ENCODE data around the gene MCM3AP. TPM values are rescaled to one million over a fixed set of nuclear protein-coding genes. Genes with fewer than 3 reads are reported as not detected.

MCM3AP gene
- total RNA-seq, 1 experiment from 2014 or later = 128 TPM

GRCh38 chr21:46211376-46211775 is 74.0 kb downstream of the MCM3AP start:
- intact Hi-C loops (cut with micrococcal nuclease) = no loop called here
- POLR2A ChIA-PET = no interaction called here
- H3K4me1 Mint-ChIP-seq (ENCODE audit: insufficient read depth, unreplicated experiment) = no peaks in the 10 kb centered on the region
- no peaks in the 10 kb centered on the region for H3K9me3 Mint-ChIP-seq (ENCODE audit: unreplicated experiment)
- BruUV-seq (replicated peaks) = no TSS peak
- H3K36me3 Mint-ChIP-seq (ENCODE audit: insufficient read depth, unreplicated experiment) = peaks cover 54% of the 10 kb centered on the region
- H3K27ac Mint-ChIP-seq (ENCODE audit: low read depth, unreplicated experiment) = no peak overlapping the region
- TF ChIP-seq CTCF (IDR thresholded peaks at IDR 0.05; ENCODE audit: unreplicated experiment) = no peak
- no peak for DNase-seq (ENCODE audit: unreplicated experiment)
- CTCF ChIA-PET = interaction anchor here (0.7 to 1.0 kb wide), 4 partner anchors 8 to 68 kb away, joined by 3 to 4 read pairs (median 4); no protein-coding TSS in a partner anchor
- H3K4me3 Mint-ChIP-seq (ENCODE audit: unreplicated experiment) = no peak overlapping the region
- H3K27me3 Mint-ChIP-seq (ENCODE audit: insufficient read depth, unreplicated experiment) = no peaks in the 10 kb centered on the region

GRCh38 chr21:46210378-46211136 is 74.9 kb downstream of the MCM3AP start:
- H3K4me1 Mint-ChIP-seq (ENCODE audit: insufficient read depth, unreplicated experiment) = no peaks in the 10 kb centered on the region
- H3K27ac Mint-ChIP-seq (ENCODE audit: low read depth, unreplicated experiment) = no peak overlapping the region
- no TSS peak for BruUV-seq (replicated peaks)
- no peaks in the 10 kb centered on the region for H3K27me3 Mint-ChIP-seq (ENCODE audit: insufficient read depth, unreplicated experiment)
- intact Hi-C loops (cut with micrococcal nuclease) = no loop called here
- H3K4me3 Mint-ChIP-seq (ENCODE audit: unreplicated experiment) = no peak overlapping the region
- H3K9me3 Mint-ChIP-seq (ENCODE audit: unreplicated experiment) = no peaks in the 10 kb centered on the region
- peaks cover 51% of the 10 kb centered on the region for H3K36me3 Mint-ChIP-seq (ENCODE audit: insufficient read depth, unreplicated experiment)
- ChIA-PET CTCF (interaction anchor here (0.8 to 1.0 kb wide), 3 partner anchors 9 to 67 kb away, joined by 3 to 4 read pairs (median 3); no protein-coding TSS in a partner anchor), POLR2A (no interaction called here)
- no peak for TF ChIP-seq CTCF (IDR thresholded peaks at IDR 0.05; ENCODE audit: unreplicated experiment)
- DNase-seq (ENCODE audit: unreplicated experiment) = no peak

GRCh38 chr21:46208761-46209721 is 76.4 kb downstream of the MCM3AP start:
- ChIA-PET CTCF (interaction anchor here (0.6 to 1.0 kb wide), 2 partner anchors 16 to 18 kb away, joined by 3 read pairs; no protein-coding TSS in a partner anchor), POLR2A (no interaction called here)
- intact Hi-C loops (cut with micrococcal nuclease) = no loop called here
- H3K27me3 Mint-ChIP-seq (ENCODE audit: insufficient read depth, unreplicated experiment) = no peaks in the 10 kb centered on the region
- no peaks in the 10 kb centered on the region for H3K4me1 Mint-ChIP-seq (ENCODE audit: insufficient read depth, unreplicated experiment)
- no TSS peak for BruUV-seq (replicated peaks)
- DNase-seq (ENCODE audit: unreplicated experiment) = no peak
- H3K4me3 Mint-ChIP-seq (ENCODE audit: unreplicated experiment) = no peak overlapping the region
- H3K9me3 Mint-ChIP-seq (ENCODE audit: unreplicated experiment) = no peaks in the 10 kb centered on the region
- no peak for TF ChIP-seq CTCF (IDR thresholded peaks at IDR 0.05; ENCODE audit: unreplicated experiment)
- H3K27ac Mint-ChIP-seq (ENCODE audit: low read depth, unreplicated experiment) = no peak overlapping the region
- H3K36me3 Mint-ChIP-seq (ENCODE audit: insufficient read depth, unreplicated experiment) = peaks cover 66% of the 10 kb centered on the region
